ENCODE results near the gene C1orf74. TPM values are rescaled to one million over a fixed set of nuclear protein-coding genes. Genes with fewer than 3 reads are reported as not detected.

C1orf74 gene
- total RNA-seq, 2 donors from 2014 or later, result 3.1 to 5.4 TPM

GRCh38 chr1:209823143-209824041, 39.0 kb upstream of the C1orf74 start:
- Histone ChIP-seq H3K27ac (ENCODE audit: low read depth, low read length) (no peak overlapping the region), H3K9ac (ENCODE audit: extremely low read depth, low read length, poor library complexity, severe bottlenecking) (no peak overlapping the region), H3K4me1 (ENCODE audit: control insufficient read depth, insufficient read depth, low read length) (no peaks in the 10 kb centered on the region), H3K27me3 (ENCODE audit: control insufficient read depth, insufficient read depth, low read length, poor library complexity, severe bottlenecking) (peaks cover 37% of the 10 kb centered on the region), H3K36me3 (ENCODE audit: control insufficient read depth, insufficient read depth, low read length) (no peaks in the 10 kb centered on the region), H3K4me3 (ENCODE audit: low read length) (no peak overlapping the region), H3K9me3 (ENCODE audit: control insufficient read depth, low read length) (no peaks in the 10 kb centered on the region)
- peaks cover 16% of the 10 kb centered on the region for H3K27me3 Mint-ChIP-seq (ENCODE audit: insufficient read depth)
- no peaks in the 10 kb centered on the region for H3K4me1 Mint-ChIP-seq
- TF ChIP-seq, protein P1, sequence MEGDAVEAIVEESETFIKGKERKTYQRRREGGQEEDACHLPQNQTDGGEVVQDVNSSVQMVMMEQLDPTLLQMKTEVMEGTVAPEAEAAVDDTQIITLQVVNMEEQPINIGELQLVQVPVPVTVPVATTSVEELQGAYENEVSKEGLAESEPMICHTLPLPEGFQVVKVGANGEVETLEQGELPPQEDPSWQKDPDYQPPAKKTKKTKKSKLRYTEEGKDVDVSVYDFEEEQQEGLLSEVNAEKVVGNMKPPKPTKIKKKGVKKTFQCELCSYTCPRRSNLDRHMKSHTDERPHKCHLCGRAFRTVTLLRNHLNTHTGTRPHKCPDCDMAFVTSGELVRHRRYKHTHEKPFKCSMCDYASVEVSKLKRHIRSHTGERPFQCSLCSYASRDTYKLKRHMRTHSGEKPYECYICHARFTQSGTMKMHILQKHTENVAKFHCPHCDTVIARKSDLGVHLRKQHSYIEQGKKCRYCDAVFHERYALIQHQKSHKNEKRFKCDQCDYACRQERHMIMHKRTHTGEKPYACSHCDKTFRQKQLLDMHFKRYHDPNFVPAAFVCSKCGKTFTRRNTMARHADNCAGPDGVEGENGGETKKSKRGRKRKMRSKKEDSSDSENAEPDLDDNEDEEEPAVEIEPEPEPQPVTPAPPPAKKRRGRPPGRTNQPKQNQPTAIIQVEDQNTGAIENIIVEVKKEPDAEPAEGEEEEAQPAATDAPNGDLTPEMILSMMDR (conservative IDR thresholded peaks at IDR 0.05), result peak; percentile 87
- no peak overlapping the region for H3K27ac Mint-ChIP-seq
- H3K36me3 Mint-ChIP-seq (ENCODE audit: low read depth), result no peaks in the 10 kb centered on the region
- no peak for DNase-seq
- WGBS, 2 experiments (ENCODE audit: insufficient coverage in 1 of 2, insufficient read length in 1 of 2), result 47 to 52% methylated on average over 6 to 12 of the region's 12 CpGs
- no peak overlapping the region for H3K4me3 Mint-ChIP-seq
- H3K9me3 Mint-ChIP-seq, result no peaks in the 10 kb centered on the region

DNA sequence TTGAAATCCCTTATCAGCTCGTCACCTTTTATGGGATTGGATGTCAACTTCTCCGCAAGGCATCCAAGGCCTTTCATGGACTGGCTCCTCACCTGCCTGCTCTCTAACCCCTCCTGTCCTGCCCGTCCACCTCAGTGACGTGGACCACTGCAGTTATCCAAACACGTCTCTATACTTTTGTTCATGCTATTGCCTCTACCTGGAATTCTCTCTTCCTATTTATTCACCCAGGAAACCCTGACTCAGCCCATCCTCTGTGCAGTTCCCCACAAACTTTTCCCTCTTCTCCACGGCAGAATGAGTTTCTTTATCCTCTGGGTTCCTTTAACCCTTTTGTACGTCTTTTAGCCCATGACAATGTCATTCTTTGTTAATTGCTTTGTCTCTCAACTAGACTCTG, 38.3 kb upstream of the C1orf74 start:
- Histone ChIP-seq H3K36me3 (ENCODE audit: control insufficient read depth, insufficient read depth, low read length) (no peaks in the 10 kb centered on the region), H3K9me3 (ENCODE audit: control insufficient read depth, low read length) (no peaks in the 10 kb centered on the region), H3K9ac (ENCODE audit: extremely low read depth, low read length, poor library complexity, severe bottlenecking) (no peak overlapping the region), H3K27ac (ENCODE audit: low read depth, low read length) (no peak overlapping the region), H3K27me3 (ENCODE audit: control insufficient read depth, insufficient read depth, low read length, poor library complexity, severe bottlenecking) (peaks cover 37% of the 10 kb centered on the region), H3K4me1 (ENCODE audit: control insufficient read depth, insufficient read depth, low read length) (no peaks in the 10 kb centered on the region), H3K4me3 (ENCODE audit: low read length) (no peak overlapping the region)
- TF ChIP-seq, protein P1 (conservative IDR thresholded peaks at IDR 0.05), result no peak
- Mint-ChIP-seq H3K27ac (no peak overlapping the region), H3K4me3 (no peak overlapping the region), H3K4me1 (no peaks in the 10 kb centered on the region), H3K27me3 (ENCODE audit: insufficient read depth) (peaks cover 18% of the 10 kb centered on the region), H3K9me3 (no peaks in the 10 kb centered on the region), H3K36me3 (ENCODE audit: low read depth) (no peaks in the 10 kb centered on the region)
- WGBS, 2 experiments (ENCODE audit: insufficient coverage in 1 of 2, insufficient read length in 1 of 2), result 84 to 89% methylated on average over 7 of the region's 7 CpGs
- no peak for DNase-seq

DNA sequence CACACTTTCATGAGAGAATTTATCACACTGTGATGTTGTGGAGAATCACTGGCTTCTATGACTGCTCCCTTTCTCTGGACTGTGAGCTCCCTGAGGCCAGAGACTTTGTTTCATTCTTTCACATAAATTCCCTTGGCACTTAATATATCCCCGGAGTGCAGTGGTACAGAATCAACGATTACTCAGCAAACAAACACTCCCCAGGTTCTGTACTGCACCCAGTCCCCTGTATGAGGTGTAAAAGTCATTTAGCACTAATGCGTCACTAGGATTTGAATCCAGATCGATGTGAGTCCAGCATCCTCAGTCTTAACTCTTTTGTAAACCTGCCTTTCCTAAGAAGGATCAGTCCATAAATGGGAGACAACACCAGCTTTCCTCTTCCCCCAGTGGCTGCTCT, 36.6 kb upstream of the C1orf74 start:
- Histone ChIP-seq H3K9me3 (ENCODE audit: control insufficient read depth, low read length) (no peaks in the 10 kb centered on the region), H3K4me1 (ENCODE audit: control insufficient read depth, insufficient read depth, low read length) (no peaks in the 10 kb centered on the region), H3K27ac (ENCODE audit: low read depth, low read length) (no peak overlapping the region), H3K27me3 (ENCODE audit: control insufficient read depth, insufficient read depth, low read length, poor library complexity, severe bottlenecking) (peaks cover 37% of the 10 kb centered on the region), H3K4me3 (ENCODE audit: low read length) (no peak overlapping the region), H3K36me3 (ENCODE audit: control insufficient read depth, insufficient read depth, low read length) (no peaks in the 10 kb centered on the region), H3K9ac (ENCODE audit: extremely low read depth, low read length, poor library complexity, severe bottlenecking) (no peak overlapping the region)
- no peaks in the 10 kb centered on the region for H3K36me3 Mint-ChIP-seq (ENCODE audit: low read depth)
- DNase-seq, result no peak
- H3K4me1 Mint-ChIP-seq, result peaks cover 3% of the 10 kb centered on the region
- TF ChIP-seq, protein P1 (conservative IDR thresholded peaks at IDR 0.05), result no peak
- H3K27me3 Mint-ChIP-seq (ENCODE audit: insufficient read depth), result peaks cover 20% of the 10 kb centered on the region
- no peak overlapping the region for H3K27ac Mint-ChIP-seq
- 85 to 93% methylated on average over 4 of the region's 4 CpGs for WGBS, 2 experiments (ENCODE audit: insufficient coverage in 1 of 2, insufficient read length in 1 of 2)
- no peak overlapping the region for H3K4me3 Mint-ChIP-seq
- no peaks in the 10 kb centered on the region for H3K9me3 Mint-ChIP-seq
